ENCODE measurements around the gene GZMH.

Gene GZMH

DNA sequence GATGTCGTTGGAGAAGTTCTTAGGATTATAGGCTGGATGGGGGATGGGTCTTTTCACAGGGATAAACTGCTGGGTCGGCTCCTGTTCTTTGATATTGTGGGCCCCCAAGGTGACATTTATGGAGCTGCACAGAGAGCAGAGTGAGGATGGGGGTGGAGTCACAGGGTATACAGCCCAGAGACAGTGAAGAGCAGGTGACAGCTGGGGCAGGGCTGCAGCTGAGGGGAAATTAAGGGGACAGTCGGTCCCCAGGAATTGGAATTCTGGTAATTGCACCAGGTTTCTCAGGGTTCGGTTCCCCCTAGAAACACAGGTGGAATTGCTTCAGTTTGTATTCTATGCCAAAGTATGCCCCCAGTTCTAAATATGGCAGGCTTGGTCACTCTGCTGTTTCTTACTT, 22.9 kb upstream of the GZMH start:
- no peak for TF ChIP-seq CTCF (conservative IDR thresholded peaks at IDR 0.05; ENCODE audit: low read length)
- no peak overlapping the region for H3K4me3 ChIP-seq (ENCODE audit: low read length)
- no peak for DNase-seq (ENCODE audit: low read depth)

GRCh38 chr14:24631749-24632335, 22.4 kb upstream of the GZMH start:
- no peak for TF ChIP-seq CTCF (conservative IDR thresholded peaks at IDR 0.05; ENCODE audit: low read length)

GRCh38 chr14:24630872-24631477, 21.5 kb upstream of the GZMH start:
- H3K4me3 ChIP-seq (ENCODE audit: low read length) = no peak overlapping the region
- DNase-seq (ENCODE audit: low read depth) = peak; percentile 47
- no peak for TF ChIP-seq CTCF (conservative IDR thresholded peaks at IDR 0.05; ENCODE audit: low read length)

More at GRCh38 chr14:24631749-24632335, 22.4 kb upstream of the GZMH start:
- DNase-seq (ENCODE audit: low read depth) = no peak
- no peak overlapping the region for H3K4me3 ChIP-seq (ENCODE audit: low read length)

DNA sequence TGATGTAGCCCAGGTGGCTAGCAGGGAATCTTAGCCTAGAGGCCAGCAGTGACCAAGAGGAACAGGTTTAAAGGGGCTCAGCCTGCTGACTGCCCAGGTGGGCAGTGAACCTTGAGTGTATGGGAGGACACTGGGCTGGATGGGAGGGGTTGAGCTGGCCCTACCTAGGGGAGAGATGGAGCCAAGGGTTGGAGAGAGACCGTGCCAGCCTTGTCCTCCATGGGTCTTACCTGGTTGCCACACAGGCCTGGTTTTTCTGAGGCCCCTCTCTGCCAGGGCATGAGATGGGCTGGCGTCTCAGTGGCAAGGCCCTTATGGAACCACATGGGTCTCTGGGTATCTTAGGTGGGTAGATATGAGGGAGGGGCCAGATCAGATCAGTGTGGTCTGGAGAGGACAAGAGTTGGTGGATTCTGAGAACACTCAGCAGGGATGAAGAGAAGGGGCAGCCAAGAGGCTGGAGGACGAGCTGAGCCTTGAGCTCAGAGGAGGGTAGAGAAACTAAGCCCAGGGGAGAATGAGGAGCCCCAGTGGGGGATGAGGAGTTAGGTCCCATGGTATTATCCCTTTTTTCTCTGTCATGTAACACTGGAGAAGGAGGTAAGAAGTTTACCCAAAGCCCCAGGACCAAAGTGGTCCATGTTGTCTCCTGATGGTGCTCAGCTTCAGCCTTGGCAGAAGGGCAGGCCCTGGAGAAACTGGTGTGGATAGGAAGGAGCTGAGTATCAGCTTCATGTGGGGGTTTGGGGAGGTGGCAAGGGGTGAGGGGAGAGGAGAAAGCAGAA, 20.8 kb upstream of the GZMH start:
- no peak overlapping the region for H3K4me3 ChIP-seq (ENCODE audit: low read length)
- no peak for DNase-seq (ENCODE audit: low read depth)
- TF ChIP-seq CTCF (conservative IDR thresholded peaks at IDR 0.05; ENCODE audit: low read length) = no peak

- no peak for DNase-seq (ENCODE audit: low read depth)
- H3K4me3 ChIP-seq (ENCODE audit: low read length) = no peak overlapping the region
- TF ChIP-seq CTCF (conservative IDR thresholded peaks at IDR 0.05; ENCODE audit: low read length) = no peak
These were observed 20.0 kb upstream of the GZMH start for GRCh38 chr14:24629521-24629920.

DNA sequence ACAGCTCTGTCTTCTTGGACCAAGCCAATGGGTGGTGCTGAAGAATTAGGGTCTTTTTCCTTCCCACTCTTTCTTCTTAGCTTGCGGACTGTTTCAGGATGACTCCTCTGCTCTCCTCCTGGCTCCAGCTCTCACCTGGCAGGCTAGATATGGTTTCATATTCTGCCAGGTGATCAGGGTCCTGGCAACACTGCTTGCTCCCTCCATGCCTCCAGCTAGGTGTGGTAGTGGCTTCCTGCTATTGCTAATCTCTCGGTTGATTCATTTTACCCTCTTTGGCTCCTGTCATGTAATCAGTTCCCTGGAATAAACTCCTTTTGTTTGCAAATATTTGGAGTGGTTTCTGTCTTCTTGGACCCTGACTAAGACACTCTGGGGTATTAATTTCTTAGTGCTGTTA, 4.3 kb upstream of the GZMH start:
- DNase-seq (ENCODE audit: low read depth) = no peak
- no peak overlapping the region for H3K4me3 ChIP-seq (ENCODE audit: low read length)
- no peak for TF ChIP-seq CTCF (conservative IDR thresholded peaks at IDR 0.05; ENCODE audit: low read length)

DNA sequence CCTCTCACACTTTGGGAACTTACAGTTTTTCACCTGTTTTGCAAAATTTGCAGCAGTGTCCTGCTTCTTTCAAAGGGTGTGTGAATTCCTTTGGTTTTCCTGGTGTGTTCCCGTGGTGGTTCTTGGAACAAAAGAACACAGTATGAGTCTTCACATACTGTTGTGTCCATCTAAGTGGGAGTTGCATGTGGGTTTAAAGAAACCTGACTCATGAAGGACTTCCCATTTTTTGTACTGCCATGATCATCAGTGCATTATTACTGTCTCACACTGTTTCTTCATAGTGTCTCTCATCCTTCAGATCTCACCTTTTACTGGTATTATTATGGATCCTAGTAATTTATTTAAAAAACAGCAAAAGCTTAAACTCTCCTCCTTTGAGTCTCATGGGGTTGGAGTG, 3.8 kb upstream of the GZMH start:
- H3K4me3 ChIP-seq (ENCODE audit: low read length) = no peak overlapping the region
- no peak for DNase-seq (ENCODE audit: low read depth)
- TF ChIP-seq CTCF (conservative IDR thresholded peaks at IDR 0.05; ENCODE audit: low read length) = no peak
